Measurements from ENCODE around the gene BHLHE23.

DNA sequence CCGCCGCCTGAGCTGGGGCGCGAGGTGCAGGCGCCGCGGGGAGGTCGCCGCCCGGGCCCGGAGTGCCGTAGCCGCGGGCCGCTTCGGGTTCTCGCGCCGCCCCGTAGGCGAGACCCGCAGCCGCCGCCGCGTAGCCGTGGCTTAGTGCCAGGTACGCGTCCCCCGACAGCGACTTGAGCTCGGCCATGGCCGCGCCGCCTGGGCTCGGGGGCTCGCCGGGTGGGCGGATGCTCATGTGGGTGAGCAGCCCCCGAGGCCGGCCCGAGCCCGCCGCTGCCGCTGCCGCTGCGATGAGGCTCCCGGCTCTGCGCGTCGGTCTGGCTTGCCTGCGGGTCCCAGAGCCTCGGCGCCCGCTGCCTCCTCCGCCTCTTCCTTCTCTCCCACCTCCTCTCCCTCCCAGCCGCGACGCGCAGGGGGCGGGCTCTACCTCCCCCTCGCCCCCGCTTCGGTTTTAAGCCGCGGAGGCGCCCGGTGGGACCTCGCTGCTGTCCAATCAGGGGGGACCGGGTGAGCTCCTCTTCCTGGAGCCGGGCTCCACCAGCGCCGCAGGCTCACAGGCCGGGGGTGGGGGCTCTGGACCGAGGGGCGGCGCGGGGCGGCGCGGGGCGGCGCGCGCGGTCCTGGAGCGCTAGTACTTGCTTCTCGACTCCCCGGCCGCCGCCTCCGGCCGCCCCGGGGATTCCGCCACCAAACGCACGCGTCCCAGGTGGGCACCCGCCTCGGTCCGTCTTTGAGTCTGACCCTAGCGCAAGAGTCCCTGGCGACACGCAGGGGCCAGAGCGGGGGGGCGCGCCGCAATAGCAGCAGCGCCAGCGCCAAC is at the start of gene BHLHE23:
- TF ChIP-seq, protein P1, sequence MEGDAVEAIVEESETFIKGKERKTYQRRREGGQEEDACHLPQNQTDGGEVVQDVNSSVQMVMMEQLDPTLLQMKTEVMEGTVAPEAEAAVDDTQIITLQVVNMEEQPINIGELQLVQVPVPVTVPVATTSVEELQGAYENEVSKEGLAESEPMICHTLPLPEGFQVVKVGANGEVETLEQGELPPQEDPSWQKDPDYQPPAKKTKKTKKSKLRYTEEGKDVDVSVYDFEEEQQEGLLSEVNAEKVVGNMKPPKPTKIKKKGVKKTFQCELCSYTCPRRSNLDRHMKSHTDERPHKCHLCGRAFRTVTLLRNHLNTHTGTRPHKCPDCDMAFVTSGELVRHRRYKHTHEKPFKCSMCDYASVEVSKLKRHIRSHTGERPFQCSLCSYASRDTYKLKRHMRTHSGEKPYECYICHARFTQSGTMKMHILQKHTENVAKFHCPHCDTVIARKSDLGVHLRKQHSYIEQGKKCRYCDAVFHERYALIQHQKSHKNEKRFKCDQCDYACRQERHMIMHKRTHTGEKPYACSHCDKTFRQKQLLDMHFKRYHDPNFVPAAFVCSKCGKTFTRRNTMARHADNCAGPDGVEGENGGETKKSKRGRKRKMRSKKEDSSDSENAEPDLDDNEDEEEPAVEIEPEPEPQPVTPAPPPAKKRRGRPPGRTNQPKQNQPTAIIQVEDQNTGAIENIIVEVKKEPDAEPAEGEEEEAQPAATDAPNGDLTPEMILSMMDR (IDR thresholded peaks at IDR 0.05; ENCODE audit: low read length): no peak
- no peak for TF ChIP-seq EZH2 (optimal IDR thresholded peaks at IDR 0.05; ENCODE audit: low read depth, low read length)

All from MM.1S (cell line).